Smooth muscle cell (in vitro differentiated cells): Measurements from ENCODE around the gene FIGNL1. TPM values are rescaled to one million over a fixed set of nuclear protein-coding genes. Genes with fewer than 3 reads are reported as not detected.

ENCODE experiments used
- DNase-seq: peaks from one replicate; lab custom pipeline; 2025; ENCODE audit not compliant: unreplicated experiment; lab: John Stamatoyannopoulos, UW
- H2AFZ ChIP-seq: fragments of 200-600 bp; sonication (generic); 2 replicates; pipeline ENCODE4 v1.6.0; 2016; ENCODE audit warnings: antibody characterized with exemption, low read depth, mild to moderate bottlenecking
- H3F3A ChIP-seq: fragments of 200-600 bp; sonication (generic); 2 replicates; pipeline ENCODE4 v1.6.0; 2017; ENCODE audit warnings: antibody characterized with exemption, low read depth
- H3K27ac ChIP-seq: fragments of 200-600 bp; sonication (generic); 2 replicates; pipeline ENCODE4 v1.5.1; 2016; ENCODE audit warnings: low read depth, mild to moderate bottlenecking
- H3K27me3 ChIP-seq: fragments of 200-600 bp; sonication (generic); 2 replicates; pipeline ENCODE4 v1.6.1; 2016; ENCODE audit warnings: low read depth, mild to moderate bottlenecking
- H3K36me3 ChIP-seq: fragments of 200-600 bp; sonication (generic); 2 replicates; pipeline ENCODE4 v1.5.1; 2016; ENCODE audit warnings: low read depth
- H3K4me1 ChIP-seq: fragments of 200-600 bp; sonication (generic); 2 replicates; pipeline ENCODE4 v1.5.1; 2016; ENCODE audit warnings: low read depth
- H3K4me2 ChIP-seq: fragments of 200-600 bp; sonication (generic); 2 replicates; pipeline ENCODE4 v1.6.0; 2016; ENCODE audit warnings: mild to moderate bottlenecking
- H3K4me3 ChIP-seq: fragments of 200-600 bp; sonication (generic); 2 replicates; pipeline ENCODE4 v1.5.1; 2016; ENCODE audit warnings: mild to moderate bottlenecking
- H3K79me2 ChIP-seq: fragments of 200-600 bp; sonication (generic); 2 replicates; pipeline ENCODE4 v1.6.0; 2016; ENCODE audit warnings: low read depth, mild to moderate bottlenecking
- H3K9ac ChIP-seq: fragments of 200-600 bp; sonication (generic); 2 replicates; pipeline ENCODE4 v1.6.0; 2016; ENCODE audit warnings: low read depth
- H3K9me3 ChIP-seq: fragments of 200-600 bp; sonication (generic); replicated peaks from 2 replicates; pipeline ENCODE4 v1.5.1; 2016; ENCODE audit warnings: low read depth
- H4K20me1 ChIP-seq: fragments of 200-600 bp; sonication (generic); 2 replicates; pipeline ENCODE4 v1.6.0; 2016; ENCODE audit warnings: low read depth
- CTCF ChIP-seq: fragments of 200-600 bp; sonication (generic); IDR thresholded peaks from 2 replicates; pipeline ENCODE4 v1.5.1; 2017; ENCODE audit warnings: borderline replicate concordance, mild to moderate bottlenecking, antibody characterized with exemption; ENCODE audit not compliant: insufficient read depth, poor library complexity, severe bottlenecking
- WGBS: methylation state at CpG from one replicate; pipeline ENCODE4 v1.1.7; 2016; ENCODE audit warnings: low lambda C conversion rate; 5-methylcytosine and 5-hydroxymethylcytosine counted together
- polyA plus RNA-seq: library from polyadenylated mRNA; unstranded; fragments of >200 nt; fragmentation: Nextera tagmentation; extraction: Ambion mirVana; gene quantifications from 2 replicates; pipeline ENCODE4 v1.2.1, GENCODE V29; 2016
- total RNA-seq: library from RNA; depleted of rRNA; stranded (reverse); fragments of >200 nt; gene quantifications from 2 replicates; pipeline ENCODE4 v1.2.3, GENCODE V29; 2014

The FIGNL1 gene
- total and polyA plus RNA-seq, 2 experiments from 2014 or later = 6.3 to 10.8 TPM

GRCh38 chr7:50497068-50497642 lies 47.0 kb upstream of the FIGNL1 start:
- no peak for TF ChIP-seq CTCF
- H3K4me2 ChIP-seq = peak overlapping the region; percentile 77
- peak overlapping the region; percentile 84 for H3K27ac ChIP-seq
- H3K27me3 ChIP-seq = no peaks in the 10 kb centered on the region
- no peaks in the 10 kb centered on the region for H3K9me3 ChIP-seq
- no peaks in the 10 kb centered on the region for H3K36me3 ChIP-seq
- H3K79me2 ChIP-seq = no peaks in the 10 kb centered on the region
- no peak for DNase-seq
- H3K4me3 ChIP-seq = no peak overlapping the region
- 32% methylated on average over 8 of the region's 8 CpGs for WGBS
- peaks cover 8% of the 10 kb centered on the region for H3K4me1 ChIP-seq
- no peaks in the 10 kb centered on the region for H4K20me1 ChIP-seq
- peaks cover 10% of the 10 kb centered on the region for H3F3A ChIP-seq
- H3K9ac ChIP-seq = peak overlapping the region; percentile 43
- peak overlapping the region; percentile 63 for H2AFZ ChIP-seq

GRCh38 chr7:50496569-50496968 lies 46.4 kb upstream of the FIGNL1 start:
- peak overlapping the region; percentile 63 for H2AFZ ChIP-seq
- peak overlapping the region; percentile 77 for H3K4me2 ChIP-seq
- H3K27me3 ChIP-seq = no peaks in the 10 kb centered on the region
- WGBS = 92% methylated on average over 6 of the region's 6 CpGs
- peak overlapping the region; percentile 84 for H3K27ac ChIP-seq
- peaks cover 10% of the 10 kb centered on the region for H3F3A ChIP-seq
- H4K20me1 ChIP-seq = no peaks in the 10 kb centered on the region
- peak overlapping the region; percentile 43 for H3K9ac ChIP-seq
- TF ChIP-seq CTCF = no peak
- H3K36me3 ChIP-seq = no peaks in the 10 kb centered on the region
- no peak overlapping the region for H3K4me3 ChIP-seq
- H3K4me1 ChIP-seq = peaks cover 8% of the 10 kb centered on the region
- H3K79me2 ChIP-seq = no peaks in the 10 kb centered on the region
- DNase-seq = no peak
- no peaks in the 10 kb centered on the region for H3K9me3 ChIP-seq

- no peaks in the 10 kb centered on the region for H3K9me3 ChIP-seq
- WGBS = 45% methylated on average over 3 of the region's 3 CpGs
- no peak for DNase-seq
- H3F3A ChIP-seq = peaks cover 10% of the 10 kb centered on the region
- H3K27me3 ChIP-seq = no peaks in the 10 kb centered on the region
- peak overlapping the region; percentile 2 for H3K4me2 ChIP-seq
- TF ChIP-seq CTCF = no peak
- H2AFZ ChIP-seq = no peak overlapping the region
- no peak overlapping the region for H3K27ac ChIP-seq
- H3K9ac ChIP-seq = no peak overlapping the region
- peaks cover 8% of the 10 kb centered on the region for H3K4me1 ChIP-seq
- no peaks in the 10 kb centered on the region for H3K79me2 ChIP-seq
- no peak overlapping the region for H3K4me3 ChIP-seq
- no peaks in the 10 kb centered on the region for H4K20me1 ChIP-seq
- no peaks in the 10 kb centered on the region for H3K36me3 ChIP-seq
These were observed 45.6 kb upstream of the FIGNL1 start for GRCh38 chr7:50495746-50496145.
